Nephron progenitor cell (in vitro differentiated cells): ENCODE measurements around the gene SELENOP.

Source experiments
- DNase-seq: peaks from one replicate; pipeline ENCODE4 v3.0.0; 2021
- H3K27ac Mint-ChIP-seq: 2 replicates; pipeline ENCODE4 v1.8.0; 2021; ENCODE audit warnings: mild to moderate bottlenecking, moderate library complexity, mixed read lengths
- H3K27me3 Mint-ChIP-seq: 2 replicates; pipeline ENCODE4 v1.8.0; 2021; ENCODE audit warnings: mild to moderate bottlenecking, low read depth, mixed read lengths; ENCODE audit not compliant: poor library complexity
- H3K36me3 Mint-ChIP-seq: 2 replicates; pipeline ENCODE4 v1.8.0; 2021; ENCODE audit warnings: low read depth, mixed read lengths
- H3K4me1 Mint-ChIP-seq: 2 replicates; pipeline ENCODE4 v1.8.0; 2021; ENCODE audit warnings: mixed read lengths
- H3K4me3 Mint-ChIP-seq: 2 replicates; pipeline ENCODE4 v1.8.0; 2021; ENCODE audit warnings: mild to moderate bottlenecking, moderate library complexity, mixed read lengths
- H3K9me3 Mint-ChIP-seq: 2 replicates; pipeline ENCODE4 v1.8.0; 2021; ENCODE audit warnings: mild to moderate bottlenecking, moderate library complexity, mixed read lengths
- CTCF ChIP-seq: fragments of 200-600 bp; sonication (generic); IDR thresholded peaks from 2 replicates; pipeline ENCODE4 v1.5.0; 2021; ENCODE audit warnings: antibody characterized with exemption

SELENOP gene

GRCh38 chr5:42753099-42753498, 58.6 kb downstream of the SELENOP start:
- TF ChIP-seq CTCF: no peak
- H3K27me3 Mint-ChIP-seq: peaks cover 3% of the 10 kb centered on the region
- H3K4me1 Mint-ChIP-seq: no peaks in the 10 kb centered on the region
- no peak overlapping the region for H3K27ac Mint-ChIP-seq
- no peak for DNase-seq
- H3K9me3 Mint-ChIP-seq: no peaks in the 10 kb centered on the region
- no peaks in the 10 kb centered on the region for H3K36me3 Mint-ChIP-seq
- no peak overlapping the region for H3K4me3 Mint-ChIP-seq

- Mint-ChIP-seq H3K4me1 (no peaks in the 10 kb centered on the region), H3K9me3 (no peaks in the 10 kb centered on the region), H3K27me3 (peaks cover 3% of the 10 kb centered on the region), H3K27ac (no peak overlapping the region), H3K4me3 (no peak overlapping the region), H3K36me3 (no peaks in the 10 kb centered on the region)
- no peak for DNase-seq
- TF ChIP-seq CTCF: no peak
Measured at GRCh38 chr5:42751044-42751443, 60.6 kb downstream of the SELENOP start.

GRCh38 chr5:42750507-42750906, 61.2 kb downstream of the SELENOP start:
- Mint-ChIP-seq H3K27me3 (peaks cover 3% of the 10 kb centered on the region), H3K27ac (no peak overlapping the region), H3K4me3 (no peak overlapping the region), H3K4me1 (no peaks in the 10 kb centered on the region), H3K9me3 (no peaks in the 10 kb centered on the region), H3K36me3 (no peaks in the 10 kb centered on the region)
- DNase-seq: no peak
- TF ChIP-seq CTCF: no peak
